GM12872 (cell line): ENCODE data around the gene TENM4.

ENCODE experiments used
- TF ChIP-seq, protein P1 (sequence below): IDR thresholded peaks from 3 replicates; pipeline ENCODE4 v1.5.1; 2011; ENCODE audit warnings: low read depth, mild to moderate bottlenecking, low read length, moderate library complexity; ENCODE audit not compliant: insufficient read depth

Gene TENM4

DNA sequence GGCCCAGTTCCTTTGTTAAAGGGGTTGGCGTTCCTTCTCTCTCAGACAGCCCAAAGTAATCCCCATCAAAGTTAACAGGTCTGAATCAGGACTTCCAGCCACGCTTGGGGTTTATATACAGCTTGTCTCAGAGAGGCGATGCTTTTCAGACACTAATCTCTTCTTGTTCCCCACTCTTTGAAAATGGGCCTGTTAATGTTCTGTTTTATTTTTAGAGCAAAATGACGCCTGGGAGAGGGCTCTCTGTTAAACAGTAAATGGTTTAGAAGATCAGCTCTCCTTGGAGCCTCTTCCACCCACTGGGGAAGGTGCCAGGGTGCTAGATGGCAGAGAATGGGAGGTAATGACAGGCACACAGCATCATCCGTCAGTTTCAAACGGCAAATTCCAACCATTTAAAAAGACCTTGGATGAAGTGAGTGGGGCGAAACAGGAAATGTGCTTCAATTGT, 630.2 kb downstream of the TENM4 start:
- TF ChIP-seq, protein P1, sequence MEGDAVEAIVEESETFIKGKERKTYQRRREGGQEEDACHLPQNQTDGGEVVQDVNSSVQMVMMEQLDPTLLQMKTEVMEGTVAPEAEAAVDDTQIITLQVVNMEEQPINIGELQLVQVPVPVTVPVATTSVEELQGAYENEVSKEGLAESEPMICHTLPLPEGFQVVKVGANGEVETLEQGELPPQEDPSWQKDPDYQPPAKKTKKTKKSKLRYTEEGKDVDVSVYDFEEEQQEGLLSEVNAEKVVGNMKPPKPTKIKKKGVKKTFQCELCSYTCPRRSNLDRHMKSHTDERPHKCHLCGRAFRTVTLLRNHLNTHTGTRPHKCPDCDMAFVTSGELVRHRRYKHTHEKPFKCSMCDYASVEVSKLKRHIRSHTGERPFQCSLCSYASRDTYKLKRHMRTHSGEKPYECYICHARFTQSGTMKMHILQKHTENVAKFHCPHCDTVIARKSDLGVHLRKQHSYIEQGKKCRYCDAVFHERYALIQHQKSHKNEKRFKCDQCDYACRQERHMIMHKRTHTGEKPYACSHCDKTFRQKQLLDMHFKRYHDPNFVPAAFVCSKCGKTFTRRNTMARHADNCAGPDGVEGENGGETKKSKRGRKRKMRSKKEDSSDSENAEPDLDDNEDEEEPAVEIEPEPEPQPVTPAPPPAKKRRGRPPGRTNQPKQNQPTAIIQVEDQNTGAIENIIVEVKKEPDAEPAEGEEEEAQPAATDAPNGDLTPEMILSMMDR, result no peak

DNA sequence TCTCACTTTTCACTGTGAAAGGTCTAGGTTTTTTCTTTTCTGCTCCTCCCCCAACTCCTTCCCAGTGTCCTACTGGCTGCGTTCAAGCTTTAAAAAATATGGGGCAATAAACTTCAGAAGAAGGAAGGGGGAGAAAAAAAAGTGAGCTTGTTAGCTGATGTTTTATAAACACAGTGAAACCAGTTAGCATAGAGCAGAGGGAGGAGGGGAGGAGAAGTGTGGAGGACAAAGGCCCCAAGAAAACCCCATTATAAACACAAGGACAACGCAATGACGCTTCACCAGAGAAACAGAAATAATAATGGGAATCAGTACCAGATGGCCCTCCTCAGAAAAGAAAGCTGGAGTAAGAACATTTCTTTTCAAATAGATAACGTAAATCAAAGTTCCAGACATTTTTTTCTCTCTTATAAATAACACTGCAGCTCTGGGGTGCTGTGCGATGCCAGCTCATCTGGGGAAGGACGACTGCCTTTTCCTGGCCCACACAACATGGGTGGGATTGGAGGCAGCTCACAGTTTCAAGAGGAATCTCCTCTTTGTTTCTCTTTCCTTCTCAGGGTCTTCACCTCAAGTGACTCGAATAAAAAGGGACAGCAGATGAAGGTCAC, 630.8 kb downstream of the TENM4 start:
- TF ChIP-seq, protein P1, result no peak

DNA sequence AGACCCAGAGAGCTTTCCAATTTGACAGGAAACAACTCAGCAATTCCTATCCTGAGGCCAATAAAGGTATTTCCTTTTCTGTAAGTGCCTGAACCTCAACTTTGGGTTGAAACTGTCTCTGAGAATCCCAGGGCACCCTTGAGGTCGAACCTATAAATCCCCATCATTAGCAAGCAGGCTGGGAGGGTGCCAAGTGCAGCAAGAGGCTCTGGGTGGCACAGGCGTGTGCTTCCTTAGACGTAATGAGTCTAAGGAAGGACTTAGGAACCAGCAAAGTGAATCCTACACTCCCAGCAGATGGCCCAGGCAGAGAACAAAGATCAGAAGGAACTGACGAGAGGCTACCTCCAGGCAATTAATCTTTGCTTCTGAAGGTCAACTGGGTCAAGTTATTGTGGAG, 631.9 kb downstream of the TENM4 start:
- TF ChIP-seq, protein P1, result no peak

DNA sequence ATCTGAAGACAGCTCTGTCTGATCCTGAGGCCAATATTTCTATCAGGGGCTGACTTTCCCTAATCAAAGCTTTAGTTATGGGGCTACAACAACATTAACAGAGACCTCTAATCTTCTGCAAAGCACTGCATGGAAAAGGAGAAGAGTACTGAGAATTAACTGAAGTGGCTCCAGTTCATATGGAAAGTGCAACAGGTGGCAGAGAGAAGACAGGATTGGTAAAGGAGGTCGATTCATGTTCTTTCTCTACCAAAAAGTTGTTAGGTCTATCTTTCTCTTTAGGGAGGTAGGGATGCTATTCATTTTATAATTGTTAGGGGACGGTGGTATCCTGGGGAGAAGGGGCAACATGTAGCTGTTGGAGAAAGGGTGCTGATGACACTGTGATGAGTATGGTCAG, 633.5 kb downstream of the TENM4 start:
- TF ChIP-seq, protein P1, result no peak

DNA sequence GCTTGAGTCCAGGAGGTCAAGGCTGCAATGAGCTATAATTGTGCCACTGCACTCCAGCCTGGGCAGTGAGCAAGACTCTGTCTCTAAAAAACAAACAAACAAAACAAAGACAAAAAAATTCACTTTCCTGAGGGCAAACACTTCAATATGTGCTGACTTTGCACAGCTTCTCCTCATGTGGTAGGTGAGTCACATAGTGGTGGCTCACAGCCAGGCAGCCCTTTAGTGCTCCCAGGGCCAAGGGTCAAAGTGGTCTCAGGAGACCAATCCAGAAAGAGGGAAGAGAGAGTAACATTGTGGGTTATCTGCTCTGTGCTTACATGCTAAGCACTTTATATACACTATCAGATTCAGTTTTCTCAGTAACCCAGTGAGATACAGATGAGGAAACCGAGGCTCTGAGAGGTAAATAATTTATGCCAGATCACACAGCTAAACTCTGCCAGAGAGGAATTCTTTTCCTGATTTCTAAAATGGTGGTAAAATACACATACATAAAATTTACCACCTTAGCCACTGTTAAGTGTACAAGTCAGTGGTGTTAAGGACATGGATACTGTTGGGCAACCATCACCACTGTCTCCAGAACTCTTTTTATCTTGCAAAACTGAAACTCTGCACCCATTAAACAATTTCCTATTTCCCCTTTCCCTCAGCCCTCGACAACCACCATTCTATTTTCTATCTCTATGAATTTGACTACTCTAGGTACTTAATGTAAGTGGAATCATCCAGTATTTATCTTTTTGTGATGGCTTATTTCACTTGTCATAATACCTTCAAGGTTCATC, 634.4 kb downstream of the TENM4 start:
- TF ChIP-seq, protein P1, result no peak

DNA sequence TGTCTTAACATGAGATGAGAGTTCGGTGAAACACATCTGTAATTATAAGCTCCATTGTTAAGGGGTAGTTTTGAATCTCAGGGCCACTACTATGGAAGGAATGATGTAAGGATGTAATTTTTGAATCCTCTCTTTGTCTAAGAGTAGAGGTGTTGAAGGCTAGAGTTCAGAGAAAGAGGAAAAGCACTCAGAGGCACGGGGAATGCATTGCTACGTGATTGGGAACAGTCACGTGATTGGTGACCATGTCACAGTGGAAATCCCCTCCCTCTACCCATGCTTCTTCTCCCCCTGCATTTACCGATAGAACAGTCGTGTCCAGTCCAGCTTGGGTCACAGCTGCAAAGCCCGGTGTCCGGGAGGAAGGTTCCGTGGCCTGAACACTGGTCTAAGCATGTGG, 635.8 kb downstream of the TENM4 start:
- TF ChIP-seq, protein P1, result no peak

DNA sequence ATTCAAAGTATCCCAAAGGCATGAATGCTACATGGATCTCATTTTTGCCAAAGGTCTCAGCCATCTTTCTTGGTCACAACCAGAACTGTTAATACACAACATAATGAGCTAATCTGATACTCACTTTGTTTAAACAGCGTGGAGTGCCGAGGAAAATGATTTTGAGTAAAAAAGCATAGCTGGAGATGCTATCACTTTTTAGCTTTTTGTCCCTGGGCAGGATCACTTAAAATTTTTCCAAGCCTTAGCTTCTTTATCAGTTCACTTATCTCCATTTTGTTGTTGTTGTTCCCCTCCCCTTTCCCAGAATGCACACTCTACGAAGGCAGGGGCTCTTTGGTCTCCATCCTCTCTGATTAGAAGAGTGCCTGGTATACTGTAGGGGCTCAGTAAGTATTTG, 636.8 kb downstream of the TENM4 start:
- TF ChIP-seq, protein P1, result no peak
